GM21717 (cell line): ENCODE measurements around the gene ESR1.
"Not testable (repeated sequence)": the region's sequence is repeated elsewhere in the genome, so short reads cannot be mapped to it uniquely, and the experiment has no call there.

Source experiments
- ATAC-seq: cut with Tn5 transposase; IDR thresholded peaks from one replicate; pipeline ENCODE4 v1.9.1; 2021; ENCODE audit warnings: mild to moderate bottlenecking, moderate library complexity; ENCODE audit not compliant: unreplicated experiment

ESR1 gene

GRCh38 chr6:151885234-151885633 lies 77.8 kb downstream of the ESR1 start:
- no peak for ATAC-seq

DNA sequence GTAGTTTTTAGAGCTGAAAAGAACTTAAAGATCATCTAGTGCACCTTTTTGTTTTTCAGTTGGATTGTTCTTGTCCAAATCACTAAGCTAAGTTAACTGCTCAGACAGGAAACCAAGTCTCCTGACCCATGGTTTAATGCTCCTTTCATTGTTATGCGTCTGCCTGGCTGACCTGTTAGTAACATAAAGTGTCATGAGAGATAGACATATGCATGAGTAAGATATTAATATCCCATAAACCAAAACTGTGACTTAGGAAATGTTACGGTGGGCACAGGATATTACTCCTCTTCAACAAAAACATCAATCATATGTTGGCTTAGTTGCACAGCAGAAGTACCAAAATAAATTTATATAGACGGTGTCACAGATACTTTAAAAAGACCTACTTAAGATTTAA lies 84.0 kb downstream of the ESR1 start:
- no peak for ATAC-seq

GRCh38 chr6:151894426-151894825 lies 86.9 kb downstream of the ESR1 start:
- ATAC-seq: not testable (repeated sequence)

GRCh38 chr6:151899221-151899620 lies 91.7 kb downstream of the ESR1 start:
- ATAC-seq: not testable (repeated sequence)

GRCh38 chr6:151899796-151900195 lies 92.3 kb downstream of the ESR1 start:
- not testable (repeated sequence) for ATAC-seq

DNA sequence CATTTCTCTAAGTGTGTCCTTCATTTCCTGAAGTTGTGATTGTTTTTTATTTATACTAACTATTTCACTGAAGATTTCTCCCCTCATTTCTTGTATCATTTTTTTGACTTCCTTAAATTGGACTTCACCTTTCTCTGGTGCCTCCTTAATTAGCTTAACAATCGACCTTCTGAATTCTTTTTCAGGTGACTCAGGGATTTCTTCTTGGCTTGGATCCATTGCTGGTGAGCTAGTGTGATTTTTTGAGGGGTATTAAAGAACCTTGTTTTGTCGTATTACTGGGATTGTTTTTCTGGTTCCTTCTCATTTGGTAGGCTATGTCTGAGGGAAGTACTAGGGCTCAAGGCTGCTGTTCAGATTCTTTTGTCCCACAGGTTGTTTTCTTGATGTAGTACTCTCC lies 92.8 kb downstream of the ESR1 start:
- no peak for ATAC-seq

GRCh38 chr6:151901009-151901411 lies 93.5 kb downstream of the ESR1 start:
- no peak for ATAC-seq

DNA sequence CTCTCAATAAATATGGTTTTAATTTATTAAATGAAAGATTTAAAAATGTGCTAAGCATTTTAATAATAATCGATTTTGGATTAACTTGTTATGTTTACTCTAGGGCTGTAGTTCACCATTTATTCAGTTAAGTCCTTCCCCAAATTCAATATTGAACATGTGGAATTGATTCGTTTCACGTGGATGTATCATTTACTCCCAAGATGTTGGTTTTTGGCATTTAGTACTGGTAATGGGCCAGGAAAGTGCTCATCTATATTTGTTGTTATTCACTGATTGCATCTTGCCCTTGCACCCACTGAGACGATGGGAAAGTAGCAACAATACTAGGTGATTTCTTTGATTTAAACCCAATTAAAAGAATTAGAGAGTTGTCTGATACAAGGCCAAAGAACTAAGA lies 97.1 kb downstream of the ESR1 start:
- ATAC-seq: no peak

- no peak for ATAC-seq
Measured at GRCh38 chr6:151905072-151905471, 97.6 kb downstream of the ESR1 start.

DNA sequence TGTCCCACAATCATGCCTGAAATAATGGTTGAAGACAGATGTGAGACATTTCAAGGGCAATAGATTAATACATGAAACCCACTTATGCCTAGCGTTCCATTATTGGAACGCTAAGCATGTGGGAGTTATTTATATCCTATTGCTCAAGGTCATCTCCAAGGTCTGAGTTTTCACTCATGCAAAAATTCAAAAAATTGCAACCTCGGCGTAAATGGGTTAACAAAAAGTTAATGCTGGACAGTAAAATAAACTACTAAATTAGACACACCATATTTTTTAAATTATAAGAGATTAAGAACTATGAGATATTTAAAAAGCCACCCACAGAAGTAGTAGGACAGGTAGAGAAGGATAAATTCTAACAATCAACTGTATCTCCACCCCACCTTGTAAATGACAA lies 98.4 kb downstream of the ESR1 start:
- ATAC-seq: no peak

GRCh38 chr6:151911401-151911800 lies 103.9 kb downstream of the ESR1 start:
- ATAC-seq: no peak

DNA sequence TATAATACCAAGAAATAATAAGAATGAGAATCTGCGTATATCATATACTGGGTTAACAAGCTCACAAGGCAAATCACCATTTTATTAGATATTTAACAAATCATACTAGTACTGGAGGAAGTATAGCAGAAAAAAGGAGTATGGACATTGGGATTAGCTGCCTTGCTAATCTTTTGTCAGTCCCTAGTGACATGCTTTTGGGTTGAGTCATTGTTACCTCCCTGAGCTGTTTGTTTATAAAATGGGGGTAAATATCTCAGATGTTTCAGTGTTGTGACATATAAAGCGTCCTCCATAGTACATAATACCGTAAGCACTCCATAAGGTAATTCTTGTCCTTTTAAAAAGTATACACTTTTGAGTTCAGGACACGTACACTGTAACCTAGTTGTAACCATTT lies 107.0 kb downstream of the ESR1 start:
- ATAC-seq: no peak

DNA sequence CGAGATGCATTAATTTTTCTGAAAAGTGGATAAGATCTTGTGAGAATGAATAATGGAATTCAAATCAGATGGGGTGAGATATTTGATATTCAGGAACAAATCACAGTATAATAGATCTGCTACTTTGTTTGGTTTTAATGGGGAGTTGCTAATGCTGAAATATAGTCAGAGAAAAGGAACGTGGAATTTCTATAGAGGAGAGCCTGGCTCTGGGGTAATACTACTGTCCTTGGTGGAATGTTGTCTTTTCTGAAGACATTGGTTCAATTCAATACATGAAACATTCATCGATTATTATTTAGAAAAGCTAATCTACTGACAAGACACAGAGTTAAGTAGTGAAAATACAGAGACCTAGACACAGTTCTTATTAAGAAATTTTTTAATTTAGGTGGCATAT lies 108.6 kb downstream of the ESR1 start:
- ATAC-seq: no peak

GRCh38 chr6:151916680-151917164 lies 109.2 kb downstream of the ESR1 start:
- no peak for ATAC-seq

DNA sequence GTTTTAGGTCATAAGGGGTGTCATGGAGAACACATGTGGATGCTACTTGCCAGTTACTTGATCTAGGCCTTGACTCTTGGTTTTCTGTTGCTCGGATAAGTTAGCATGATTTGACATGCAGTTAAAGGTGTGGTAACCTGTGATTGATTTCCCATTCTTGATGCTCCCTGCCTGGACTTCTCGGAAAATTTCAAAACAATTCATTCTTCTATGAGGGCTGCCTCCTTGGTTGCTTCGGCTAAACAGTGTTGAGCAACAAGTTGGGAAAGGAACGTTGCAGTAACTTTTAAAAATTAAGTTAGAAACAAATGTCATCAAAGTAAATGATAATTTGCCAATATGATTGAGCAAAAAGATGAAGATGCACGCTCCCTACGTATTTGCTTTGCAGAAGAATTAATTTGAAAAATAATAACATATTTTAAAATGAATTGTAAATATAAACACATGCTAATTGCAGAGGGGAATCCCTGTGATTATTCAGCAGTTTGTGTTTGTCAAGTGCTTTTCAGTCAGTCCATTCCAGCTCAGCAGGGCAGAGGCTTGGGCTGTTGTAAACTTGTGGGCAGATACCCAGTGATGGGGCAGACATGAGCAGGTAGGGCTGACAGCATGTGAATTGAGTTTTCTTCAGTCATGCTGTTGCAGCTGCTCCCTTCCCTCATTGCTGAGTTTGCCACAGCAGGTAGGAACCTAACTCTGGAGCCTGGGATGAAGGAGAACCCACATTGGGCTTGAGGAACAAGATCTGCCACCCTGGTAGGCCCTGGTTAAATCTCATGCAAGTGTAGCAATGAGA lies 110.2 kb downstream of the ESR1 start:
- ATAC-seq: no peak

- ATAC-seq: no peak
Measured at GRCh38 chr6:151940307-151940706, 132.8 kb downstream of the ESR1 start.

GRCh38 chr6:151948002-151948743 lies 140.7 kb downstream of the ESR1 start:
- ATAC-seq: no peak

- no peak for ATAC-seq
Measured at GRCh38 chr6:151958332-151958731, 150.8 kb downstream of the ESR1 start.

DNA sequence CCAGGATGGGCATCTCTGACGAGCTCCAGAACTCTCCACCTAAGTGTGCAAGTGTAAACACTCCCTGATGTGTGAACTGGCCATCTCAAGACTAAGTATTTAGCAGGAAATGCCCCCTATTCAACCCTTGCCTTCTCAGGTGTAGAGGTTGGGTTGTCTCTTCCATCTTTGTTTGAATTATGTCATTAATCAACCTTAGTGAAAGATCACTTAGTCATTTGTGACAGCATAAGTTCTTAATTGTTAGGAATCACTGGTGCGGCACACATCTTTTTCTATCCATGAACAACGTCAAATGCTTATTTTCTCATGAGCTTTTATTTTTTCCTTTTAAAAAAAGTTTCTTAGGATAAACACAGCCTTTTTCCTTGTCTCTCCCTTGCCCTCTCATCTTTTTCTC lies 151.6 kb downstream of the ESR1 start:
- ATAC-seq: no peak

DNA sequence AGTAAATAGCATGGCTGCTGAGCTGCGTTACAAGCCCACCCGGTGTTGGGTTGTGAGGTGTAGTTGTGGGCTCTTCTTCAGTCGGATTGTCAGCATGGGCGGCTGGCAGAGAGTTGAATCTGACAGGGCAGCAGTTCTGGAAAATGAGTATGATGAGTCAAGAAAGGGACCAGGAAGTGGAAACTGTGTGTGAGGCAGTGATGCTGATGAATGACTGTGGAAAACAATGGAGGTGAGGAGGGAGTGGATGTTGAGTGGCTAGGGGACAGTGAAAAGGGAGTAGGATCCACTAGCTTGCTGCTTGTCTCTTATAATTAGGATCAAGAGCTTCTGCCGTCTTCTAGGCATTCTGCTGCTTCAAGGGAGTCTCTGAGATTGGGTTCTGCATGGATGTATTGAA lies 154.3 kb downstream of the ESR1 start:
- ATAC-seq: no peak

- ATAC-seq: no peak
Measured at GRCh38 chr6:151962246-151962846, 154.9 kb downstream of the ESR1 start.

GRCh38 chr6:151963001-151963400 lies 155.5 kb downstream of the ESR1 start:
- ATAC-seq: no peak
